ELF-1 (cell line): ENCODE measurements around the gene LSM11.

Experiments
- DNase-seq: peaks from one replicate; pipeline ENCODE4 v3.0.0-alpha.2; 2016; ENCODE audit warnings: low read depth, low spot score

Gene LSM11

DNA sequence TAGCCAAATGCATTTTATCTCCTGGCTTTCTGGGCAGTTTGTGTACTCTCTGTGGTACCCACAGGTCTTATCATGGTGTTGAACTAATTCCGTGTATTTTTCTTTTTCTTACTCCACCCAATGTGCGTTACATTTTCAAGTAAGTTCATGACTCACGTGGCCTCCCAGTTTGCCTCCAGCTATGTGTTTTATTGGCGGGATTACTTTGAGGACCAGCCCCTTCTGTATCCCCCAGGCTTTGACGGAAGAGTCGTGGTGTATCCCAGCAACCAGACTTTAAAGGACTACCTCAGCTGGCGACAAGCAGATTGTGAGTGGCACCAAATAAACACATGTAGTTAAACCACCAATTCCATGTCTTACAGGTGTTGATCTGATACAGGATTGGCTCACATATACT, 9.1 kb upstream of the LSM11 start:
- peak; percentile 5 for DNase-seq

DNA sequence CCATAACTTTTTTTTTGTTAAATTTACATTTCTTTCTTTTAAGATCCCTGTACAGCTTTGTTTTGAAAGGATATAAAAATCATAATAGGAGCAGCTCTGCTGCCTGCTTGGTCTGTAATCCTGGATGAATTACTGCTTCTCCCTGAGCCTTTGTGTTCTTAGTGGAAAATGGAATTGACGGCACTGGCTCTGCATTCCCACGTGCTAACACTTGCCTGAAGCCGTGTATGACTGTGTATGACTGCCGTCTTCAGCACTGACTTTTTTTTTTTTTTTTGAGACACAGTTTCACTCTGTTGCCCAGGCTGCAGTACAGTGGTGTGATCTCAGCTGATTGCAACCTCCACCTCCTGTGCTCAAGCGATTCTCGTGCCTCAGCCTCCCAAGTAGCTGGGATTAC, 7.5 kb upstream of the LSM11 start:
- DNase-seq, result no peak

DNA sequence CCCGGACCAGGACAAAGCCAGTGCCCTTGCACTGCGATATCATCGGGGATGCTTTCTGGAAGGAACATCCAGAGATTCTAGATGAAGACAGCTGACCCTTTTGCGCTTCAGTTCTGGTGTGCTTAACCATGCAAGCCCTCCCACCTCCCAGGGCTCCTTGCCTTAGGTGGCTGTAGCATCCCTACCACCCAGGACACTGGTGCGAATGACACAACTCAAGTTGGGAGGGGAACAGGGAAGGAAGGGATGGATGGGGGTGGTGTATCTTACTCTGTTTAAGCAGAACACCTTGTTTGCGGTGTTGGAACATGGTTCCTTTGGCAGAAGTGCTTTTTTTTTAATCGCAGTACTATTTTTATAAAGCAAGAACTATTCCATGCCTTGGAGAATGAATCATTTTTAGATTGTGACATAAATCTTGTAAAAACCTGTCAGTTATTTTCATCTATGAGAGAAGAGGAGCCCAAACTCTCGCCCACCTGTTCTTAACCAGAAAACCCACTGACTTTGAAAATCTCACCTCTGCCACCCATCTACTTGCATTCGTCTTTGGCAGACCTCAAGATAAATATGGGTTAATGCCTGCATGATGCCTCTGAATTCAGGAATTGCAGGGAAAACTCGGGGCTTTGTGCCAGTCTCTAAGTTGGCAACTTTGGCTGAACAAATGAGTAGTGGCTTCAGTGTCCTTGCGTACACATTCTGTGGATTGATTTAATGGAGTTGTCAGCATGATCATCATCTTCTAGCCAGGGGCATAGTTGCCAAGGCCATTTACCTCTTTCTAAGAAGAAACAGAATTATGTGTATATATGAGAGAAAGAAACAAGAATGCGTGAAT, 3.9 kb upstream of the LSM11 start:
- no peak for DNase-seq

DNA sequence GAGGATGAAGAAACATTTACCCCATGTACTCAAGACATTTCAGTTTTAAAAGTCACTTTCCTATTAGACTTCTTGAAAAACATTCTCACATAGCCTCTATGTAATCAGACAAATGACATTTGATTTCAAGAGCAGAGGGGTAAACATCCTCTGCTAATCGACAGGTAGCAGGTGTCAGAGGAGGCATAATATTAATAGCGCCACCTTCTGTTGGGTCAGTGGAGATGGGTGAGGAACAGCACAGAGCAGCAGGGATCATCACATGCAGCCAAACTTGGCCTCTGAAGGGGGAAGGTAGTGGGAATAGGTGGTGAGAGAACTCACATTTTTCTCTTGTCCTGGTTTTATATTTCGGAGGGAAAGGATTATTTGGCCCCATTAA, 3.3 kb upstream of the LSM11 start:
- peak; percentile 39 for DNase-seq

DNA sequence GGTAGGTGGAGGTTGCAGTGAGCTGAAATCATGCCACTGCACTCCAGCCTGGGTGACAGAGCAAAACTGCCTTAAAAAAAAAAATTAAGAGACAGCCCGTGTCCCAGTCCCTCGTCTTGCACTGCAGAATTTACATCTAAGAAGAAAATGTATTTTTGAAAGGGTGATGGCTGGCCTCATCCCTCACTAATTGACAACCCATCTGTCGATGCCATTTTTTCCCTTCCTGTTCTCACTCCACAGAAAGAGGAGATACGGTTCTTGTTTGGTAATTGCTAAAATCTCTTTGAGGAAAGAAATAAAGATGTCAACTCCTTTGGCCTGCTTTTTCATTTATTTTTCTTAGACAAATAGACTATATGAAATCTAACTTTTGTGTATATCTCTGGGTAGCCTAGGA, 2.4 kb upstream of the LSM11 start:
- no peak for DNase-seq

DNA sequence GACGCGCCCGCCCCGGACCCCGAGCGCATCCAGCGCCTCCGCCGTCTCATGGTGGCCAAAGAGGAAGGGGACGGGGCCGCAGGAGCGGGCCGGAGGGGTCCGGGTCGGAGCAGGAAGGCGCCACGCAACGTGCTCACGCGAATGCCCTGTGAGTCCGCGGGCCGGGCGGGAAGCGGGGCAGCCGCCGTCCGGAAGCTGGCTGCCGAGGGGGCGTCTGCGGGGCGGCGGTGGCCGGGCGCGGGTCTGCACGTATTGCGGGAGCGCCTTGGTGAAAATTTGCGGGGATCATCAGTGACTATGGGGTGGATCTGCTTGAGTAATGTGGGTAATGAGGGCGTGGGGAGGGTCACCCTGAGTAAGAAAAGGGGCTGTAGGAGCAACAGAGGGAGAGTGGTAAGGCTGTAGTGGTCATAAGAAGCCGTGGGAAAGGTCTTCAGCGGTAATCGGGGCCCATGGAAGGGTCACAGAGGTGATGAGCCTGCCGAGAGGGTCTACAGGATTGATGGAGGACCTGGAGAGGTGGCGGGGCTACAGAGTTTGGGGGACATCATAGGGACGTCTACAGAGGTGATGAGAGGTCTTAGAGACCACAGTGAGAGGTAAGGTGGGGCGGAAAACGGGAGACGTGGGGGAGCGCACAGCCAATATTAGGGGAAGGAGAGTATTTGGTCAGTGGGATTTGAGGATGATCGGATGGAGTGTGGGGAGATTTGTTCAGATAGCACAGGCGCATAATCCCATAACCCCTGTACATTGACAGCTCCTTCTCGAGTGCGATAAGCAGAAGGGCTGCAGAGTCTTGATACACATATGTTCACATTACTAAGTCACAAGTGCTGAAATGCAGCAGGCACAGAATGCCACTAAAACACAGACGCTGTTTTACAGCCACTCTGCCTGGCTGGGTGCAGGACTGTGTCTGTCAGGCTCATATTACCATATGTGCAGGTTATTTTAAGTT, 819 bp downstream of the LSM11 start:
- peak; percentile 14 for DNase-seq

DNA sequence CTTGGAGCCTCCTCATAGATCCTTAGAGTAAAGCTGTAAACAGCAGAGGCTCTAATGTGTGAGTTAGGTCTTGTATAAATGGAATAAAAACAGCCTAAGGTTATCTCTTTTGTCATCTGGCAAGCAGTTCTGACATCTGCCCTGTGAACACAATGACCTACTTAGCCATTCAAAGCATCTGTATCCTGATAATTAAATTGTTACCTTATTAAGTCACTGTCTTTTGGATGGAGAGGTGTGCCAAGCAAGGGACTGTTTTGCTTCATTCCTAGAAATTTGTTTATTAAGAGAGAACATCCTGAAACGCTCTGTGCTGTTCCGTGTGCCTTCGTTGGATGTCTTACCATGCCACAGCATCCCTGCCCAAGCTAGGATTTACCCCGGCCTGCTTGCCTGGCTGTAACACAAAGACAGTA, 1.5 kb downstream of the LSM11 start:
- DNase-seq, result no peak

DNA sequence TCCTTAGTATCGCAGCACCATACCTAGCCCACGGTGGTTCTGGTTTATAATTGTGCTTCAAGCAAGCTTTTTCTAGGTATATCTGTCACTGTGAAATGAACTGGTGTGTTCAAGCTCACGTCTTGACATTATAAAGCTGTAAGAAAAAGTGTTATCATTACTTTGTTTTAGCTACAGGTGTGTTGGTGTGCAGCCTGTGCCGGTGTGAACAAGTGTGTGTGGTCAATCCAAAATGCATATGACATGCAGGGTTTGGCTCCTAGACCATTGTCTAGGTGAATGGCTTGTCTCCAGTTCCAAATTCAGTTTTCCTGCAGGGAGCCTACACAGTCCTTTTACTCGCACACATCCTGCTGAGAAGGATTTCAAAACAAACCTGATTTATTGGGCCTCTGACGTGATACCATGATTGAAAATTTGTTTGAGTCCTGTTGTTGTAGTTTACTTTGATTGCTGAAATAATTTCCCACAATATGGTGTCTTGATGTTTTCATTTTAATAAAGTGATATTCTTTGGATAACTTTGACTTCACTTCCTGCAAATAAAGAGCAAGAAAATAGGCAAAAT, 3.7 kb downstream of the LSM11 start:
- no peak for DNase-seq

DNA sequence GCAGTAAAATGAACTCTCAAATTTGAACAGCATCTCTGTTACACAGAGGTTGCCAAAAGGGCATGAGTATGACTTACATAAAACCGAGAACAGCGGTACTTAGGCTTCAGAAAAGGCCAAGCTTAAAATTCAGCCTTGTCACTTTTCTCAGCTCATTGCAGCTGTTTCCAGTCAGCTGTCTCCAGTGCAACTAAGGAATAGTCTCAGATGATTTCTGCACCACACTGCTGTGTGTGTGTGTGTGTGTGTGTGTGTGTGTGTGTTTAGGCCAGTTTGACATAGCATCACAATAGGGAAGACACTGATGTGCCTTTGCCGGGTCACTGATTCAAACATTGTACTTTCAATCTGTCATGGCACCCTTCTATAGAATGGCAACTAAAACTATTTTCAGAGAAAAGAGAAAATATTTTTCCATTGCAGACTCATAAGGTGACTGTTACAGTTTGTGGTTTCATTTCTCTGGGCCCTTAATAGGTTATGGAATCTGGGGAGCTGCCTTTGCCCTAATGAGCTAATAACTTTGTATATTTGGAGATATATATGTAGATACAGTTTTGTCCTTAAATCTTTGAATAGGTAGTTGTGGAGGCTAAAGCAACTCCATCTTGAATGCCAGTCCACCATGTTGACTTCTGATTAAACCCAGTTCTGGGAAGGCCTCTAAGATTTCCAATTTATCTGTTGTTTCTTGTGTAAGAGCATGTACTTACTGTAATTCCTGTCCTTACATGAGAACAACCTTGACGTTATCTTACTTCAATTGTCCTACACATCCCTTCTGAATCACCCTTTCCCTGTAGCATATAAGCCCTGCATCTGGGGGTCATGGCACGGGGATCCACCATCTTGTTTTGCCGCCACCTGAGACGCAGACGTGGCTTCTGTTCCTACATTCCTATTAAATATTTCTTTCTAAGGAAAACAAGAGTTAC, 4.5 kb downstream of the LSM11 start:
- DNase-seq, result no peak

DNA sequence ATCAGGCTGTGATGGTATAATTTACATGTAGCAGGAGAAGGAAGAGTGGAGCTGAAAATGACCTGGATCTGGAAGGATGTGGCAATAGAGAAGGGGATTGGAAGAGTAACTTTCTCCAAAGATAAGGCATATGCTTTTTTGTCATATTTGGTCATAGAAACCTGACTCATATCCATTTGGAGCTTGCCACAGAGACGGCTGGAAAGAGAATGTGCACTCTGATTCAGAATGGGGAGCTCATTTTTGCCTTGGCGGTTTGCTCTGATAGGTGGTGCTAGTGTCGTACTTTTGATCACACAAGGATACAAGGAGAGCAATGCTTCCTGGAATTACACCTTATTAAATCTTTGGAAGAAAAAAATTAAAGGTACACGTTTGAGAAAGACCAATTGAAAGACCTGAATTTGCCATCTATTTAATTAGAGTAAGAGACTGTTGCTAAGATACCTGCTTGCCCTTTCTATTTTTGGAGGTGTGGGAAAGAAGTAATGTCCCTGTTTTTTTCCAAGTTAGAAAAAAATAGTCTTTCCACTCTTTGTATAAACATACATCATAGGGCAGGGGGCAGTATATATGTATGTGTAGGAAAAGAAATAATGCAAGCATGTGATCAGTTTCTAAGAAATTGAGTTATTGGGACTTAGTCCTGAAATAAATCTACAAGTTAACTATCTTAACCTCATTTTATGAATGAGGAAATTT, 5.4 kb downstream of the LSM11 start:
- no peak for DNase-seq

DNA sequence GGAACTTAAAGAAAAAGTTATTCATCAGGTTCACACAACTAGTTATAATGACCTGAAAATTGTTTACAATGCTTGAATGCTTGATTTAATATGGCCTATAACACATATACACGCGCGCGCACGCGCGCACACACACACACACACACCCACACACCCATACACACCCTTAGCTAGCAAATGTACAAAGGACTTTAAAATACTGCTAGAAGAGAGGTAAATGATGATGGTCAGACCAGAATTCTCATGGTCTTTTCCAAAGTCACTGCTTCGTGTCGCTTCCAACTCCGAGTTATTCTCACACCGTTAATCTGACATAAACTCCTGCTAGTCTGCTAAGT, 5.9 kb downstream of the LSM11 start:
- DNase-seq, result no peak

DNA sequence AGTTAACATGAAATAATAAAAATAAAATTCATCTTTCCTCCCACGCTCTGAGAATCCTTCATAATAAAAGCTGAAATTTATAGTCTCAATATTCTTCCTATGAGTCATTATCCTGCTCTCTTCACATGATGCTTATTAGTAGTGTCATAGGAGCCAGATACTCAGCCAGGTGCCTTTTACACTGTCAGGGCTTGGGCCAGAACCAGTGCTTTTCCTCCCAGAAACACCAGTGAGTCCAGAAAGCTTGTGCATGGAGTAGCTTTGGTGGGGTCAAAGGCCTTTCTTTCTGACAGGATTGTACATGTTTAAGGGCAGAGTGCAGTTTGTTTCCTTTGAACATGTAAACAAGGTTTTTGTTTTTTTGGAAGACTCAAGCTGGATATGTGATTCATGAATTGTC, 6.8 kb downstream of the LSM11 start:
- DNase-seq, result no peak

DNA sequence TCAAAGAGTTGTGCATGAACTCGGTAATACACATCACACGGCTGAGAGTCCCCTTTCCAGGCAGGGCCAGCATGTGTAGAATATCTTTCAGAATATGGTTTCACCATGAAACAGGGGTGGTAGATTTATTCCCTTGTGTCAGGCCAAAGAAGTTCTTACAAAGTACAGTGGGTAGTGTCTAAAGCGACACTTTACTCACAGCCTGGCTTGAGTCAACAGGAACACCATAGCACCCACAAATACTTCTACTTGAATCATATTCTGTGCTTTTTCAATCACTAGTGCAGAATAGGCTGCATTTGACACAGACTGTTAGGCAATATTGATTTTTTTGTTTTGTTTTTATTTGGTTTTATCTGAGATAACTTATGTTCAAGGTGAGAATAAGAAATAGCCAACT, 12.6 kb downstream of the LSM11 start:
- DNase-seq, result no peak

DNA sequence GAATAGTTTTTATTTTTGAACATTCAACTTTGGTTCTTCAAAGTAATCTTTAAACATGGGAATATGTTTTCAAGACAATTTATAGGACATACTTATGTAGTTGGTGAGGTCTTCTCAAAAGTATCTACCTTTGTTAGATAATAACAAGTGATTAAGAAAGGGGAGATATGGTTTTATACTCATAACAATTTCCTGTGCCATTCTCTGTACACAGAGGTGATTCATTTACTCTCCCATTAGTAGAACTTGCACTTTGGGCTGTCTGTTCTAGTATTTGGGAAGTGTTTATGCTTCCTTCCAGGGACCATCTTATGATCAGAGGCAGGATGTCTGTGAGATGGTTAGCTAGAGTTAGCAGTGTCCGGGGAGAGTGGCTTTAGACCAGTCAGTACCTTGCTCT, 15.2 kb downstream of the LSM11 start:
- no peak for DNase-seq

DNA sequence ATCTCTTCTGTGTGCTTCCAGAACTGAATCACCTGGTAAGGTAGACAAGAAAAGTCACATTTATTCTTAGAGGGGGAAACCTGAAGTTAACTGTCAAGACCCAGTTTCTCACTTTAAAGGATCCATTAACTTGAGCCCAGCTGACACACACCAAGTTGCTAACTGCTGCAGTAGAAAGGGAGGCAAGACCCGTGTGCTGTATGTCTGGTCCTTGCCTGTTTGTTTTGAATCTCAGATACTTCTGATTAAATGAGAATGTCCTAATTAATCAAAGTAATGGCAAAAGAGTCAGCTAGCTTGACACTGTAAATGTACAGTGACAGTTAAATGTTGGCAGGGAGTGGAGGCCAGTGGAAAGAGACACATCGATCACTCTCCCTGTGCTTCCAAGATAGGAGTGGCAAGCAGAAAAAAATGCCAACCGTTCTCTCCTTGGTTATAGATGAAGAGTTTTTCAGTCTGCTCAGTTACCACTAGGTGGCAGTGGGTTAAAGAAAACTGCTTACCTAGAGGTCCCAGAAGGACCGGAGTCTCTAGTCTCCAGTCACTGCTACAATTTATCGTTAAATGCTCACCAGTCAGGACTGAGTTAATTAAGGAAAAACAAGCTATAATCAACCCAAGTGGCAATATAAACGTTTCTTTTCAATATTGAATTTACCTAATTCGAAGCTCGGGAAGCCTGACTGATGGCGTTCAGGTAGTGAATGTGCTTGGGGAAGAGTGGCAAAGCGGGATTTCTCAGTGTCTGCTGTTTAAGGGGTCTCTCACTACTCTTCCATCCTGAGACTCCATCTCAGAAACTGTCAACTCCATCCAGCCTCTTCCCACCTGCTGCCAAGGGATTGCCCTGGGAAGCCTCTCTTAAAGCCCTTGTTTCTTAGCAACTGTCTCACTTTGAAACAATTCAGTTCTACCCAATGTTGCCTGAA, 18.4 kb downstream of the LSM11 start:
- peak; percentile 66 for DNase-seq

DNA sequence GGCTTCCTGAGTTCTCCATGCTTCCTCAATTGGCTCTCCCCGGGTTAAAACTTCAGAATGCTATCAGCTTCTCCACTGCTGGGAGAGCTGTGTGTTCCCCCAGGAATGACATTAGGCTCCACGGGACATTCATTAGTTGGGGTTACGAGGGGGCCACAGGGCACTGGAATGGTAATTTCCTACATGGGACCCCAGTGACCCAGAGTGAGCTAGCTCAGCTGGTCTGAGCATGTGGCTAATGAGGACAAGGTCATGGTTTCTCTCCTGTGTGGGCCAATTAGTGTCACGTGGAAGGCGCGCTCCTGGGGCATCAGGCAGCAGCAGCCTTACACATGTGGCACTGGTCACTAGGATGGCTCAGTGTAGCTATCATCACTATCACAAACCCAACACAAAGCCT, 21.0 kb downstream of the LSM11 start:
- DNase-seq, result no peak

DNA sequence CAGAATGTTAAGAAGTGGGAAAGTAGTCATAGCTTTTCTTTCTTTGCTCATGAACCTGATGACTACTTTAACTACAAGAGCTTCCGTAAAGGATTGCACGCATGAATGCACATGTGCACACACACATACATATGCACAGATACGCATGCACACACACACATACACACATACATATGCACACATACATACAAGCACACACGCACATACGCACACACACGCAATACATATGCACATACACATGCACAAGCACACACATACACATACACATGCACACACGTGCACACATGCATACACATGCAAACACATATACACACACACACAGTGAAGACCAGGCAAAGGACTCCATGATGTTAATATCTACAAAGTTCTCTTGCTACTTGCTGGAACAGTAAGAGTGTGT, 22.9 kb downstream of the LSM11 start:
- no peak for DNase-seq

DNA sequence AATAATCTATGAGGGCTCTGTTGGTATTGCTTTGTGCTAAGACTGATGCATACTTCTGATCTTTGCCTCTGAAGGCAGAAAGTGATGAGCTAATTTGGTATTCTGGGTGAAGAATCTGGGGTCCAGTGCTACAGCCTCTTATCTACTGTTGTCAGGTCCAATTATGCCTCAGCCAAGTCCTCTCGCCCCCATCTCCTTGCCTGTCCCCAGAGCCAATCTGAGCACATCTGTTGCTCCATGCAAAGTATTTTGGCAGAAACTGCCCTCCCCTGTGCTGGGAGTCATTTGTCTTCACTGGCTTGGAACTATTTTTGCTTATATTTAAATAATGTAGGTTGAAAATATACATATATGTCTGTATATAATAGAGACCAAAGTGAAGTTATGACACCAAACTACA, 23.4 kb downstream of the LSM11 start:
- DNase-seq, result no peak

DNA sequence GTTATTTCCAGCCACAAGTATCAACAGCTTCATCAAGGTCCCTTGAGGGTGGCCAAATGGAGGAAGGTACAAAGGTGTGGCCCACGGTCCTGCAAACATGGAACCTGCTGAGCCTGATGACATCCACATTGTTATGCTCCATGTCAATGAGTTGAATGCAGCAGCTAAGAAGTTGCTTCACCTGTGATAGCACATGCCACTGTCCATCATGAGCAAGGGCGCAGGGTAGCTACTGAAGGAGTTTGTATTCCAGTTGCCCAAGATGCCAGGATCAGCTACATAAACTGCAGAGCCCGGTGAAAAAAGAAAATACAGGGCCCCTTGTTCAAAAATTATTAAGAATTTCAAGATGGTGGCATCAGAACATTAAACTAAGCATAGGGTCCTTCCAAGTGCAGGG, 24.2 kb downstream of the LSM11 start:
- DNase-seq, result no peak

DNA sequence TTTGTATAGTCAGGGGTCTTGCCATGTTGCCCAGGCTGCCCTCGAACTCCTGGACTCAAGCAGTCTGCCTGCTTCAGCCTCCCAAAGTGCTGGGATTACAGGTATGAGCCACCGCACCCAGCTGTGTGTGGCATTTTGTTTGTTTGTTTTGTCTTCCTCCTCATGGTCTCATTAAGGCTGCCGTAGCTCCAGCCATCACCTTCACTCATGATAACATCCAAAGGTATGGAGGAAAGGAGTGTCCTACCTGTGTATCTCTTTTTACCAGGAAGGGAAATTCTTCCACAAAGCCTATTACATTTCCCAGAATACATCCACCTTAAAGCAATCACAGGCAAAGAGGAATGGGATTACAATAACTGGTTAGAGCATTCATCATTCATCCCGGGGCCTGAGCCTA, 27.2 kb downstream of the LSM11 start:
- DNase-seq, result no peak
